Tibial nerve (tissue), 4 donors: ENCODE data around the gene TPRN. TPM values are rescaled to one million over a fixed set of nuclear protein-coding genes. Genes with fewer than 3 reads are reported as not detected.

Source experiments
- DNase-seq, 2 donors: peaks; one replicate each; pipeline ENCODE4 v3.0.0-alpha.2; 2019; ENCODE audit warnings: low spot score in 2 of 2
- H3K27ac ChIP-seq, 4 donors: fragments of 200-600 bp; sonication (generic) in 3 of 4; one replicate each; pipeline ENCODE4 v1.5.1; 2017 to 2019; ENCODE audit warnings: mild to moderate bottlenecking in 1 of 4
- H3K27me3 ChIP-seq, 2 donors: fragments of 200-600 bp; sonication (generic) in 1 of 2; one replicate each; pipeline versions ENCODE4 v1.5.1 to v1.6.0; 2017 to 2019
- H3K36me3 ChIP-seq, 3 donors: fragments of 200-600 bp; sonication (generic); one replicate each; pipeline ENCODE4 v1.5.1; 2018 to 2019
- H3K4me1 ChIP-seq, 4 donors: fragments of 200-600 bp; sonication (generic) in 3 of 4; one replicate each; pipeline ENCODE4 v1.5.1; 2017 to 2019
- H3K4me3 ChIP-seq, 4 donors: fragments of 200-600 bp; sonication (generic) in 3 of 4; one replicate each; pipeline ENCODE4 v1.5.1; 2017 to 2019; ENCODE audit warnings: mild to moderate bottlenecking in 1 of 4, moderate library complexity in 1 of 4
- H3K9me3 ChIP-seq, 4 donors: fragments of 200-600 bp; sonication (generic) in 3 of 4; one replicate each; pipeline ENCODE4 v1.5.1; 2017 to 2019
- EP300 ChIP-seq, 2 donors: sonication (generic); formaldehyde crosslinking; IDR thresholded peaks; one replicate each; pipeline ENCODE4 v1.6.1; 2017; ENCODE audit warnings: antibody characterized with exemption in 2 of 2, mild to moderate bottlenecking in 1 of 2
- POLR2A ChIP-seq, 2 donors: fragments of 450-650 bp; IDR thresholded peaks; one replicate each; pipeline ENCODE4 v1.6.1; 2017; ENCODE audit warnings: antibody characterized with exemption in 2 of 2, mild to moderate bottlenecking in 2 of 2, moderate library complexity in 2 of 2
- WGBS, 2 donors: methylation state at CpG; one replicate each; pipeline ENCODE4 v1.1.5; 2018; 5-methylcytosine and 5-hydroxymethylcytosine counted together
- total RNA-seq, 4 donors: library from RNA; depleted of rRNA; stranded (reverse); fragments of >200 nt; gene quantifications; one replicate each; pipeline ENCODE4 v1.1.0, GENCODE V29; 2016
- TF ChIP-seq, protein P1 (sequence below), 5 experiments: fragments of 200-600 bp in 3 of 5; fragments of 450-650 bp in 2 of 5; sonication (generic) in 3 of 5; IDR thresholded peaks; one replicate each; pipeline ENCODE4 v1.5.1; 2016 to 2019; ENCODE audit warnings: antibody characterized with exemption in 5 of 5, mild to moderate bottlenecking in 3 of 5, moderate library complexity in 2 of 5

Gene TPRN
- total RNA-seq, 4 donors from 2014 or later = 6.8 to 12.3 (median 8.9) TPM

DNA sequence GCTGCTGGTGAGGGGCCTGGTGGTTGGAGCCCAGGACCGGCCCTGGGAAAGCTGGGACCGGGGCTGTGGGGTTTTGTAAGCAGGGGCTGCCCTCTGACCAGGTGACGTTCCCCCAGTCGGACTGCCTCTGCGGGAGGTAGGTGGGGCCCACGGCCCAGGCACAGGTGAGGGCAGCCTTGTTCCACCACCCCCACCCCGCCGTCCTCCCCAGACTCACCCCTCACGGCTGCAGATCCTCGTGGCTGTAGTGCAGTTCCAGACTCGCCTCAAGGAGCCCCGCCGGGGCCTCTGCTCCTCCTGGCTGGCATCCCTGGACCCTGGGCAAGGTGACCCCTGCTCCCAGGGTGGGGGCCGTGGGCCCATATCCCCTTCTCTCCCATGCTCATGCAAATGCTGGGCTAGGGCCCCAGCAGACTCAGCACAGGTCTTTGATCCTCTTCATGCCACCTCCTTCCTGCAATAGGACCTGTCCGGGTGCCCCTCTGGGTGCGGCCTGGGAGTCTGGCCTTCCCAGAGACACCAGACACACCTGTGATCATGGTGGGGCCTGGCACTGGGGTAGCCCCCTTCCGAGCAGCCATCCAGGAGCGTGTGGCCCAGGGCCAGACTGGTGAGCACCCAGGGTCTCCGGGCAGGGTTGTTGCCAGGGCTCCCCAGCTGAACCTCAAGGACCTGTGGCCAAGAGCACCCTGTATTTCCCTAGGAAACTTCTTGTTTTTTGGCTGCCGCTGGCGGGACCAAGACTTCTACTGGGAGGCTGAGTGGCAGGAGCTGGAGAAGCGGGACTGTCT lies 14.8 kb upstream of the TPRN start:
- H3K27ac ChIP-seq = peak overlapping the region in 1 of 4 donors; percentile 80
- no peak for DNase-seq
- H3K36me3 ChIP-seq = peaks cover 0 to 43% (median 0%) of the 10 kb centered on the region in 3 donors
- H3K4me1 ChIP-seq = peaks cover 0 to 37% (median 13%) of the 10 kb centered on the region in 4 donors
- H3K9me3 ChIP-seq = no peaks in the 10 kb centered on the region
- no peak overlapping the region for H3K4me3 ChIP-seq
- TF ChIP-seq EP300 (IDR thresholded peaks at IDR 0.05) = no peak
- TF ChIP-seq, protein P1, sequence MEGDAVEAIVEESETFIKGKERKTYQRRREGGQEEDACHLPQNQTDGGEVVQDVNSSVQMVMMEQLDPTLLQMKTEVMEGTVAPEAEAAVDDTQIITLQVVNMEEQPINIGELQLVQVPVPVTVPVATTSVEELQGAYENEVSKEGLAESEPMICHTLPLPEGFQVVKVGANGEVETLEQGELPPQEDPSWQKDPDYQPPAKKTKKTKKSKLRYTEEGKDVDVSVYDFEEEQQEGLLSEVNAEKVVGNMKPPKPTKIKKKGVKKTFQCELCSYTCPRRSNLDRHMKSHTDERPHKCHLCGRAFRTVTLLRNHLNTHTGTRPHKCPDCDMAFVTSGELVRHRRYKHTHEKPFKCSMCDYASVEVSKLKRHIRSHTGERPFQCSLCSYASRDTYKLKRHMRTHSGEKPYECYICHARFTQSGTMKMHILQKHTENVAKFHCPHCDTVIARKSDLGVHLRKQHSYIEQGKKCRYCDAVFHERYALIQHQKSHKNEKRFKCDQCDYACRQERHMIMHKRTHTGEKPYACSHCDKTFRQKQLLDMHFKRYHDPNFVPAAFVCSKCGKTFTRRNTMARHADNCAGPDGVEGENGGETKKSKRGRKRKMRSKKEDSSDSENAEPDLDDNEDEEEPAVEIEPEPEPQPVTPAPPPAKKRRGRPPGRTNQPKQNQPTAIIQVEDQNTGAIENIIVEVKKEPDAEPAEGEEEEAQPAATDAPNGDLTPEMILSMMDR (IDR thresholded peaks at IDR 0.05) = no peak
- no peak for TF ChIP-seq POLR2A (IDR thresholded peaks at IDR 0.05)
- no peaks in the 10 kb centered on the region for H3K27me3 ChIP-seq
- WGBS, 2 donors = 91 to 98% methylated on average over 20 to 21 of the region's 22 CpGs

DNA sequence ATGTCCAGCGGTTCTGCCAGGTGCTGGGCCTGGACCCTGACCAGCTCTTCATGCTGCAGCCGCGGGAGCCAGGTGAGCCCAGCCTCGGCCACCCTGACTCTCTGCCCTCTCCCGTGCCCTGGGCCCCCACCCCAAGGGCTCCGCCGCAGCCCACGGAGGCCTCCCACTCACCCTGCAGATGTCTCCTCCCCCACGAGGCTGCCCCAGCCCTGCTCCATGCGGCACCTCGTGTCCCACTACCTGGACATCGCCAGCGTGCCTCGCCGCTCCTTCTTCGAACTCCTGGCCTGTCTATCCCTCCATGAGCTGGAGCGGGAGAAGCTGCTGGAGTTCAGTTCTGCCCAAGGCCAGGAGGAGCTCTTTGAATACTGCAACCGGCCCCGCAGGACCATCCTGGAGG lies 14.1 kb upstream of the TPRN start:
- Histone ChIP-seq H3K27ac (no peak overlapping the region), H3K4me1 (peaks cover 0 to 30% (median 13%) of the 10 kb centered on the region in 4 donors), H3K36me3 (peaks cover 0 to 50% (median 0%) of the 10 kb centered on the region in 3 donors), H3K27me3 (no peaks in the 10 kb centered on the region), H3K4me3 (no peak overlapping the region), H3K9me3 (no peaks in the 10 kb centered on the region)
- WGBS, 2 donors = 92 to 95% methylated on average over 15 to 17 of the region's 19 CpGs
- no peak for DNase-seq
- TF ChIP-seq EP300 (IDR thresholded peaks at IDR 0.05) (no peak), POLR2A (IDR thresholded peaks at IDR 0.05) (no peak)
- TF ChIP-seq, protein P1 (IDR thresholded peaks at IDR 0.05) = no peak

DNA sequence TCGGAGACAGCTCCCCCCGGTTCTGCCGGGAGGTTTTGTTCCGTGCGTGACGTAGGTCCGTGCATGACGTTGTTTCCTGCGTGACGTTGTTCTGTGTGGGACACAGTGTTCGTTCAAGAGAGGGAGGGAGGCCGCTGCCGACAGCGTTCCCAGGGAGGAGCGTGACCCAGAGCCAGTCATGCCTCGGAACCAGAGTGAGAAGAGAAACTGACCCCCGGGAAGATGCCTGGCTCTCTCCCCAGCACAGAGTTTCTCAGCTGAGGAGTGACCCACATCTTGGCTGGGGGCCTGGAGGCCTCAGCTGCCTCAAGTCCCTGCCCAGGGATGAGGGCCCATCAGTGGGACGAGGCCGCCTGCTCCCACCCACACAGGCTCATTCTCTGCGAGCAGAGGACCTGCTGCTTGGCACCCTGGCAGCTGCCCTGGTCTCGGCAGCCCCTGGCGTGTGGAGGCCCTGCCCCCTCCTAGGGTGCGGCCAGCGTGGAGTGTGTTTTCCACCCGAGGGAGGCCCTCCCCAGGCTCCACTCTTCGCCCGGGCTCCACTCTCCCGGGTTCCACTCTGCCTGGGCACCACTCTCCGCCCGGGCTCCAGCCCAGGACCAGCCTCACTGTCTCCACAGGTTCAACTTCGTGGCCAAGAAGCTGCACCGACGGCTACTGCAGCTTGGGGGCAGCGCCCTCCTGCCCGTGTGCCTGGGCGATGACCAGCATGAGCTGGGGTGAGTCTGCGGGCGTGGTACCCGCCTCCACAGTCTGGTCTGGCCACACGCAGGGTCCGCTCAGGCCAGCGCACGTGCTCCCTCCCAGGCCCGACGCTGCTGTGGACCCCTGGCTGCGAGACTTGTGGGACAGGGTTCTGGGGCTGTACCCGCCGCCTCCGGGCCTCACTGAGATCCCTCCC lies 12.9 kb upstream of the TPRN start:
- TF ChIP-seq POLR2A (IDR thresholded peaks at IDR 0.05) (no peak), EP300 (IDR thresholded peaks at IDR 0.05) (no peak)
- TF ChIP-seq, protein P1 (IDR thresholded peaks at IDR 0.05) = no peak
- H3K36me3 ChIP-seq = peaks cover 0 to 59% (median 0%) of the 10 kb centered on the region in 3 donors
- H3K4me1 ChIP-seq = peaks cover 0 to 18% (median 10%) of the 10 kb centered on the region in 4 donors
- no peak for DNase-seq
- WGBS, 2 donors = 80 to 87% methylated on average over 33 to 43 of the region's 49 CpGs
- no peaks in the 10 kb centered on the region for H3K27me3 ChIP-seq
- H3K27ac ChIP-seq = peak overlapping the region in 1 of 4 donors; percentile 24
- no peak overlapping the region for H3K4me3 ChIP-seq
- H3K9me3 ChIP-seq = no peaks in the 10 kb centered on the region

DNA sequence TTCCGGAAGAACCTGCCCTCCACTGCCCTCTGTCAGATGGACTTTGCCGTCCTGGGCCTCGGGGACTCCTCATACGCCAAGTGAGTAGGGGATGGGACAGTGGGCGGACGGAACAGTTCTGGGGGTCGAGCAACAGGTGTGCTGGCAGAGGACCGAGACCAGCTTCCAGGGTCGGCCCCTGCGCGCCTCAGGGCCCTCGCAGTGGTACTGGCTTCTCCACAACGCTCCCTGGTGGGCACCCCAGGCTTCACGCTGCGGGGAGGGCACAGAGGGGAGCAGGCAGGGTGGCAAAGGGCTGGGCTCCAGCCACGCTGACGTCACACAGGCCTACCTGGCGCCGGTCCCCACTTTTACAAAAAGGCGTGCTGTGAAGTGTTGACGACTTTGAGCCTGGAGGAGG lies 12.0 kb upstream of the TPRN start:
- Histone ChIP-seq H3K9me3 (no peaks in the 10 kb centered on the region), H3K4me1 (peaks cover 0 to 9% (median 4%) of the 10 kb centered on the region in 4 donors), H3K4me3 (no peak overlapping the region), H3K27ac (no peak overlapping the region), H3K27me3 (no peaks in the 10 kb centered on the region), H3K36me3 (peaks cover 0 to 65% (median 0%) of the 10 kb centered on the region in 3 donors)
- TF ChIP-seq EP300 (IDR thresholded peaks at IDR 0.05) (no peak), POLR2A (IDR thresholded peaks at IDR 0.05) (no peak)
- TF ChIP-seq, protein P1 (IDR thresholded peaks at IDR 0.05) = no peak
- no peak for DNase-seq
- WGBS, 2 donors = 71 to 87% methylated on average over 17 to 21 of the region's 21 CpGs
